K562 (cell line): Measurements from ENCODE around the gene PPOX. TPM values are rescaled to one million over a fixed set of nuclear protein-coding genes. Genes with fewer than 3 reads are reported as not detected.

Experiments
- ATAC-seq: fragments of 200-7000 bp; cut with Tn5 transposase; 3 replicates; pipeline ENCODE4 v1.9.1; 2020; ENCODE audit warnings: moderate library complexity
- BruUV-seq: library from RNA; stranded (reverse); fragments of 400-500 nt; replicated peaks from 2 replicates; lab custom pipeline; 2021; lab: Mats Ljungman, UMichigan
- CTCF ChIA-PET: fragments of 300-600 bp; formaldehyde crosslinking; extraction: SDS; loops from one replicate; lab custom pipeline; 2021; ENCODE audit warnings: low intra/inter-chr PET ratio; lab: Yijun Ruan, JAX
- POLR2A ChIA-PET: fragments of 300-600, 350-650 bp; sonication (Branson Sonifier 250); formaldehyde crosslinking; extraction: SDS; loops from one replicate; lab custom pipeline; 2021; ENCODE audit warnings: antibody characterized with exemption, inconsistent platforms; lab: Yijun Ruan, JAX
- DNase-seq, 4 experiments: peaks; one replicate each; pipeline versions ENCODE4 v3.0.0 to v3.0.0-alpha.2; 2011 to 2018; ENCODE audit warnings: low spot score in 3 of 4, mixed read lengths in 3 of 4; ENCODE audit errors: extremely low read depth in 1 of 4
- FAIRE-seq: peaks from 2 replicates; lab custom pipeline; 2011; peaks lifted over from hg19 to GRCh38; lab: Jason Lieb, UNC
- H2AFZ ChIP-seq: 2 replicates; pipeline ENCODE4 v1.6.0; 2011; ENCODE audit warnings: low read depth, low read length, control low read depth, inconsistent platforms
- H3K27ac ChIP-seq: fragments of 200-600 bp; 3 replicates; pipeline ENCODE4 v1.8.0; 2011; ENCODE audit warnings: low read depth, mild to moderate bottlenecking, control low read depth, inconsistent platforms, low read length, moderate library complexity, mixed read lengths; ENCODE audit errors: extremely low read depth
- H3K27me3 ChIP-seq, 2 experiments: fragments of 300-600 bp in 1 of 2; 2 replicates in 1 of 2; 3 replicates in 1 of 2; pipeline versions ENCODE4 v1.6.0 to v1.8.0; 2011; ENCODE audit warnings: inconsistent platforms in 2 of 2, low read length in 2 of 2, mild to moderate bottlenecking in 1 of 2, mixed read lengths in 1 of 2, moderate library complexity in 1 of 2; ENCODE audit not compliant: control insufficient read depth in 2 of 2, insufficient read depth in 2 of 2
- H3K36me3 ChIP-seq: fragments of 300-600 bp; 3 replicates; pipeline ENCODE4 v1.8.0; 2011; ENCODE audit warnings: mild to moderate bottlenecking, low read length, inconsistent platforms; ENCODE audit not compliant: control insufficient read depth, insufficient read depth
- H3K4me1 ChIP-seq, 2 experiments: fragments of 200-600 bp in 1 of 2; replicated peaks in 1 of 2; 2 replicates in 1 of 2; 3 replicates in 1 of 2; pipeline versions ENCODE4 v1.5.1 to v1.8.0; 2011; ENCODE audit warnings: inconsistent platforms in 2 of 2, low read length in 2 of 2, mild to moderate bottlenecking in 1 of 2, mixed read lengths in 1 of 2, moderate library complexity in 1 of 2; ENCODE audit not compliant: control insufficient read depth in 2 of 2, insufficient read depth in 2 of 2
- H3K4me2 ChIP-seq: 2 replicates; pipeline ENCODE4 v1.6.1; 2011; ENCODE audit warnings: low read length, control low read depth, inconsistent platforms, mixed read lengths; ENCODE audit not compliant: insufficient read depth
- H3K4me3 ChIP-seq: fragments of 200-600 bp; sonication (generic), shearing (Covaris generic); 2 replicates; pipeline ENCODE4 v1.5.1; 2016; ENCODE audit warnings: control low read depth, inconsistent platforms
- H3K79me2 ChIP-seq: fragments of 200-600 bp; 3 replicates; pipeline ENCODE4 v1.8.0; 2011; ENCODE audit warnings: low read length, inconsistent platforms; ENCODE audit not compliant: control insufficient read depth, insufficient read depth
- H3K9ac ChIP-seq, 2 experiments: 2 replicates each; pipeline versions ENCODE4 v1.6.0 to v1.6.1; 2011; ENCODE audit warnings: low read depth in 2 of 2, low read length in 2 of 2, control low read depth in 1 of 2, inconsistent platforms in 1 of 2, mild to moderate bottlenecking in 1 of 2, mixed read lengths in 1 of 2; ENCODE audit not compliant: insufficient read depth in 1 of 2
- H3K9me1 ChIP-seq: one replicate; pipeline ENCODE4 v1.6.0; 2011; ENCODE audit warnings: inconsistent platforms, mild to moderate bottlenecking, low read length, moderate library complexity; ENCODE audit not compliant: control insufficient read depth, insufficient read depth
- H3K9me3 ChIP-seq: replicated peaks from 2 replicates; pipeline ENCODE4 v1.5.1; 2011; ENCODE audit warnings: low read depth, low read length, inconsistent platforms; ENCODE audit not compliant: control insufficient read depth, insufficient read depth
- H4K20me1 ChIP-seq: replicated peaks from 2 replicates; pipeline ENCODE4 v1.6.1; 2011; ENCODE audit warnings: low read length, inconsistent platforms, mixed read lengths; ENCODE audit not compliant: control insufficient read depth, insufficient read depth
- CC2D1A ChIP-seq: fragments of 450-650 bp; IDR thresholded peaks from 2 replicates; pipeline ENCODE4 v1.6.1; 2017; ENCODE audit warnings: mild to moderate bottlenecking
- NFIC ChIP-seq: fragments of 450-650 bp; IDR thresholded peaks from 2 replicates; pipeline ENCODE4 v1.6.1; 2017; ENCODE audit warnings: mild to moderate bottlenecking, inconsistent platforms
- NFIX ChIP-seq: fragments of 250-450 bp; sonication (Bioruptor Pico); IDR thresholded peaks from 2 replicates; pipeline ENCODE4 v1.4.0; 2020; ENCODE audit warnings: low read depth, mild to moderate bottlenecking, moderate library complexity
- RB1 ChIP-seq: fragments of 450-650 bp; IDR thresholded peaks from 2 replicates; pipeline ENCODE4 v1.6.1; 2017; ENCODE audit warnings: low read depth, mild to moderate bottlenecking
- SMAD1 ChIP-seq: fragments of 150-350 bp; IDR thresholded peaks from 2 replicates; pipeline ENCODE4 v1.6.1; 2014; ENCODE audit warnings: low read length, low read depth; ENCODE audit not compliant: partially characterized antibody
- SREBF1 ChIP-seq: fragments of 150-350 bp; IDR thresholded peaks from 2 replicates; pipeline ENCODE4 v1.6.1; 2014; ENCODE audit warnings: antibody characterized with exemption, low read depth, low read length, borderline replicate concordance
- TAF9B ChIP-seq: fragments of 450-650 bp; IDR thresholded peaks from 2 replicates; pipeline ENCODE4 v1.6.1; 2018; ENCODE audit warnings: mild to moderate bottlenecking; ENCODE audit not compliant: partially characterized antibody
- TOE1 ChIP-seq, 2 experiments: fragments of 450-650 bp in 1 of 2; sonication (generic) in 1 of 2; formaldehyde crosslinking in 1 of 2; IDR thresholded peaks; 2 replicates each; pipeline versions ENCODE4 v1.7.1 to v1.8.0; 2016 to 2022; ENCODE audit warnings: borderline replicate concordance in 2 of 2, mild to moderate bottlenecking in 2 of 2, antibody characterized with exemption in 1 of 2, inconsistent platforms in 1 of 2, low read depth in 1 of 2, missing genetic modification reagents in 1 of 2, moderate library complexity in 1 of 2
- VEZF1 ChIP-seq: fragments of 200-800 bp; sonication (Bioruptor generic); IDR thresholded peaks from 2 replicates; pipeline ENCODE4 v1.6.1; 2017; ENCODE audit warnings: missing genetic modification characterization, missing compliant biosample characterization
- XRCC4 ChIP-seq: IDR thresholded peaks from one replicate; pipeline ENCODE4 v1.6.1; 2011; ENCODE audit not compliant: insufficient read depth, insufficient read length; ENCODE audit errors: extremely low read depth
- ZBTB1 ChIP-seq: sonication (generic); formaldehyde crosslinking; IDR thresholded peaks from 2 replicates; pipeline ENCODE4 v1.8.1; 2023; ENCODE audit warnings: missing genetic modification reagents, low read depth, mild to moderate bottlenecking, borderline replicate concordance
- ZBTB26 ChIP-seq: fragments of 450-650 bp; formaldehyde crosslinking; IDR thresholded peaks from 2 replicates; pipeline ENCODE4 v1.4.0; 2022; ENCODE audit warnings: missing genetic modification characterization
- ZNF165 ChIP-seq: fragments of 250-450 bp; sonication (Bioruptor Pico); IDR thresholded peaks from 2 replicates; pipeline ENCODE4 v1.4.0; 2020; ENCODE audit warnings: borderline replicate concordance
- WGBS: fragments of 100-300 bp; shearing (Covaris generic); methylation state at CpG from one replicate; pipeline ENCODE4 v1.1.6; 2016; ENCODE audit warnings: low coverage, mixed read lengths; ENCODE audit not compliant: insufficient coverage; ENCODE audit errors: missing lambda C conversion rate; 5-methylcytosine and 5-hydroxymethylcytosine counted together
- in situ Hi-C: fragments of 300-500 bp; cut with MboI; formaldehyde crosslinking; loops from 4 replicates; pipeline ENCODE4 v1.15.0; 2018; ENCODE audit warnings: inconsistent platforms, mixed read lengths
- intact Hi-C: fragments of 100-400 bp; cut with micrococcal nuclease; formaldehyde crosslinking; loops from 2 replicates; pipeline ENCODE4 v1.14.2; 2022
- polyA plus RNA-seq, 8 experiments: library from polyadenylated mRNA; depleted of rRNA in 4 of 8; stranded (reverse) in 5 of 8; unstranded in 3 of 8; fragments of >200 nt; fragmentation: Nextera tagmentation in 2 of 8; fragmentation: Illumina TruSeq in 1 of 8; extraction: Ambion mirVana in 2 of 8; extraction: Trizol in 1 of 8; gene quantifications; 2 replicates each; pipeline versions ENCODE4 v1.2.1 to v1.2.3, GENCODE V29; 2011 to 2014; ENCODE audit warnings: inconsistent platforms in 1 of 8, missing spikeins in 1 of 8
- total RNA-seq, 7 experiments: library from RNA; depleted of rRNA in 6 of 7; stranded (reverse); fragments of >200 nt in 6 of 7; fragmentation: Illumina TruSeq in 2 of 7; extraction: Trizol in 2 of 7; gene quantifications; 2 replicates each; pipeline versions ENCODE4 v1.2.1 to v1.2.3, GENCODE V29; 2011 to 2021; ENCODE audit warnings: low replicate concordance in 1 of 7

The PPOX gene
- total and polyA plus RNA-seq, 9 of the 15 experiments (the other 6 are each of a cell fraction or from before 2014, with no cell fraction given), result 17.0 to 57.1 (median 38.9) TPM

DNA sequence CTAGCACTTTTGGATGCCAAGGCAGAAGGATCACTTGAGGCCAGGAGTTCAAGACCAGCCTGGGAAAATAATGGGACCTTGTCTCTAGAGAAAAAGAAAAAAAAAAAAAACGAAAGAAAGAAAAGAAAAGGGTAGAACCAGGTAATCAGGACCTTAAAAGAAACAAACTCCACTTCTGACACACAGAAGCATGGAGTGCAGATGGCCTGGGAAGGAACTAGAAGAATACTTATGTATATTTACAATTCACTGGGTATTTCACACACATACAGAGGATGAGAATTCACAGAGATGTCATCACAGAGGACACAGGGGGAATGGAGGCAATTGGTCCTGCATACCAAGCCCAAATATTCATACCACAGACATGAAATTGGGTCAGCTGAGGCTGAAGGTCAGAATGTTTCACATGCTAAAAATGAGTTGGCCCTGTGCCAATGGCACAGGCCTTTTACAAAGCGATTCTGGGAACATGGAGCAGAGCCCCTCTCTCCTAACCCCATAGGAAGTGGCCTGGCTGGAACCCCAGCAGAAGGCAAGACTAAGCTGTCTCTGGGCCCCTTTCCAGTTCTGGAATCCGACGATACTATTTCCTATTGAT, 6.7 kb downstream of the PPOX start:
- ChIA-PET POLR2A (interaction anchor here (0.7 to 1.1 kb wide), 2 partner anchors 38 to 53 kb away, joined by 3 to 4 read pairs; partner anchors contain the start of gene TOMM40L), CTCF (no interaction called here)
- FAIRE-seq (no peak), DNase-seq (no peak), ATAC-seq (no peak)
- Histone ChIP-seq H3K9me1 (no peaks in the 10 kb centered on the region), H3K27ac (no peak overlapping the region), H4K20me1 (no peaks in the 10 kb centered on the region), H3K79me2 (peaks cover 32% of the 10 kb centered on the region), H3K9ac (no peak overlapping the region; a peak in 1 of 4 replicates), H2AFZ (no peak overlapping the region), H3K27me3 (no peaks in the 10 kb centered on the region), H3K4me1 (peaks cover 13 to 37% of the 10 kb centered on the region in 2 experiments; a peak in 4 of 5 replicates), H3K36me3 (peaks cover 80% of the 10 kb centered on the region), H3K9me3 (no peaks in the 10 kb centered on the region), H3K4me2 (no peak overlapping the region), H3K4me3 (no peak overlapping the region)
- 79% methylated on average over 3 of the region's 4 CpGs for WGBS
- BruUV-seq, result no TSS peak
- intact Hi-C loops, result loop anchor here (10.0 kb wide), 1 partner anchor 338 kb away; no protein-coding TSS in a partner anchor
- in situ Hi-C loops, result no loop called here
- no peak for TF ChIP-seq RB1
- TF ChIP-seq NFIC, result peak; percentile 98
- TF ChIP-seq NFIX (CRISPR knock-in tag), result peak; percentile 79
- peak; percentile 57 for TF ChIP-seq SMAD1

DNA sequence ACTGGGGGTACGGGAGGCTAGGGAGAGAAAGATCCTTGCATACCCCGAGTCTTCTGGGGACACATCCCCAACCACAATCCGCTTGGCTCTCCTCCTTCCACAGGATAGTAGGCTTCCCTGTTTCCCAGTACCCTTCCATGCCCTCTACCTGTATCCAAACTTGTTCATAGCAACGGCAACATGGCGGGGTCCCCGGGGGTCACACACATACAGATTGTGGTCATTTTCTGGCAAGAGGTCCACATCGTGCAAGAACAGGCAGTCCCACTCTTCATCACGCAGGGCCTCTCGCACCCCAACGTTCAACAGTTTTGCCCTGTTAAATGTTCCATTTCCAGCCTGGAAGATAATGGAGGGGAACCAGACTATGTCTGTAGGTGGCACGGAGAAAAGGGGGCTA, 7.5 kb downstream of the PPOX start:
- Histone ChIP-seq H3K27me3 (no peaks in the 10 kb centered on the region), H2AFZ (no peak overlapping the region), H3K79me2 (peaks cover 26% of the 10 kb centered on the region), H3K9me1 (no peaks in the 10 kb centered on the region), H4K20me1 (no peaks in the 10 kb centered on the region), H3K4me2 (no peak overlapping the region), H3K4me3 (no peak overlapping the region), H3K9ac (no peak overlapping the region), H3K9me3 (no peaks in the 10 kb centered on the region), H3K4me1 (peaks cover 17 to 37% of the 10 kb centered on the region in 2 experiments; a peak in 4 of 5 replicates), H3K27ac (no peak overlapping the region), H3K36me3 (peaks cover 73% of the 10 kb centered on the region)
- in situ Hi-C loops (no loop called here), intact Hi-C loops (loop anchor here (10.0 kb wide), 1 partner anchor 339 kb away; no protein-coding TSS in a partner anchor)
- ChIA-PET POLR2A (no interaction called here), CTCF (no interaction called here)
- BruUV-seq, result no TSS peak
- ATAC-seq, result no peak
- no peak for FAIRE-seq
- 96% methylated on average over 11 of the region's 11 CpGs for WGBS
- no peak for DNase-seq
- TF ChIP-seq TAF9B, result no peak
- TF ChIP-seq TOE1 (IDR thresholded peaks at IDR 0.05; ENCODE audit: borderline replicate concordance), result no peak
- TF ChIP-seq TOE1 (CRISPR knock-in tag; IDR thresholded peaks at IDR 0.05; ENCODE audit: borderline replicate concordance, low read depth), result no peak
- TF ChIP-seq CC2D1A, result no peak
- TF ChIP-seq ZBTB26 (CRISPR knock-in tag), result no peak
- TF ChIP-seq ZNF165 (CRISPR knock-in tag), result no peak
- no peak for TF ChIP-seq SREBF1
- TF ChIP-seq ZBTB1, result no peak
- TF ChIP-seq VEZF1 (CRISPR knock-in tag), result no peak
- no peak for TF ChIP-seq XRCC4
